Progenitor cell of endocrine pancreas (in vitro differentiated cells): ENCODE measurements around the gene SLC1A6. TPM values are rescaled to one million over a fixed set of nuclear protein-coding genes. Genes with fewer than 3 reads are reported as not detected.

Source experiments
- DNase-seq: peaks from one replicate; pipeline ENCODE4 v3.0.0; 2021; ENCODE audit warnings: low spot score; ENCODE audit not compliant: unreplicated experiment
- H3K27ac Mint-ChIP-seq: 2 replicates; pipeline ENCODE4 v1.8.0; 2021; ENCODE audit warnings: mild to moderate bottlenecking, moderate library complexity, mixed read lengths
- H3K27me3 Mint-ChIP-seq: 2 replicates; pipeline ENCODE4 v1.8.0; 2021; ENCODE audit warnings: mixed read lengths
- H3K36me3 Mint-ChIP-seq: 2 replicates; pipeline ENCODE4 v1.8.0; 2022; ENCODE audit warnings: mixed read lengths; ENCODE audit not compliant: insufficient read depth
- H3K4me1 Mint-ChIP-seq: 2 replicates; pipeline ENCODE4 v1.8.0; 2021; ENCODE audit warnings: low read depth, mixed read lengths
- H3K4me3 Mint-ChIP-seq: 2 replicates; pipeline ENCODE4 v1.8.0; 2021; ENCODE audit warnings: low read depth, mild to moderate bottlenecking, moderate library complexity, mixed read lengths
- H3K9me3 Mint-ChIP-seq: 2 replicates; pipeline ENCODE4 v1.8.0; 2021; ENCODE audit warnings: low read depth, mixed read lengths
- CTCF ChIP-seq: fragments of 200-600 bp; sonication (generic); IDR thresholded peaks from one replicate; pipeline ENCODE4 v1.5.0; 2021; ENCODE audit warnings: antibody characterized with exemption, mild to moderate bottlenecking; ENCODE audit not compliant: unreplicated experiment
- total RNA-seq: library from RNA; stranded (reverse); gene quantifications from 2 replicates; pipeline ENCODE4 v1.2.1, GENCODE V29; 2021

Gene SLC1A6
- total RNA-seq, 1 donor from 2014 or later = 0.62 TPM

- no peak for TF ChIP-seq CTCF
- no peaks in the 10 kb centered on the region for H3K4me1 Mint-ChIP-seq
- no peak for DNase-seq
- H3K36me3 Mint-ChIP-seq = peaks cover 3% of the 10 kb centered on the region
- no peak overlapping the region for H3K27ac Mint-ChIP-seq
- no peaks in the 10 kb centered on the region for H3K27me3 Mint-ChIP-seq
- no peak overlapping the region for H3K4me3 Mint-ChIP-seq
- peaks cover 37% of the 10 kb centered on the region for H3K9me3 Mint-ChIP-seq
These were observed 13.1 kb upstream of the SLC1A6 start for GRCh38 chr19:14992780-14993179.

GRCh38 chr19:14985133-14985532, 5.5 kb upstream of the SLC1A6 start:
- peaks cover 2% of the 10 kb centered on the region for H3K36me3 Mint-ChIP-seq
- no peak overlapping the region for H3K4me3 Mint-ChIP-seq
- TF ChIP-seq CTCF = no peak
- DNase-seq = no peak
- peaks cover 18% of the 10 kb centered on the region for H3K9me3 Mint-ChIP-seq
- peaks cover 22% of the 10 kb centered on the region for H3K27me3 Mint-ChIP-seq
- H3K4me1 Mint-ChIP-seq = no peaks in the 10 kb centered on the region
- H3K27ac Mint-ChIP-seq = no peak overlapping the region

DNA sequence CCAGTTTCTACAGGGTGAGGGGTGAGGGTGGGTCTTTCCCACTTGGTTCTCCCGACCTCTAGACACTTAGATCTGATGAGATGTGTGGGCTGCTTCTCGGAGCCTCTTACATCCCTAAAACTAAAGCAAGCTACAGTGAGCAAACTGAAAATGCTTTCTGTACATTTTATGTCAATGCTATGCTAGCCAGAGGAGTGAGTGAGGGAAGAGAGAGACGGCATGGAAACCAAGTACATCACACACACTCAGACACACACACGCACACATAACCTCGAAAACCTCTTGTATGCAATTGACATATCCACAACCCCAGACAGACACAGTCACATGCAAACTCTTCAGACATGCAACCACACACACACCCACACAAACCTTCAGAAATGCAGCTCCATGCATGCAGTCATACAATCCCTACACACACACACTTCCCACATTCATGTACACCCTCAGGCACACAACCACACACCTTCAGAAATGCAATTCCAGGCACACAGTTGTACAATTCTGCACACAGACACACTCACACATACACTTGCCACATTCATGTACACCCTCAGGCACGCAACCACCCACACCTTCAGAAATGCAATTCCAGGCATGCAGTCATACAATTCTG, 1.4 kb downstream of the SLC1A6 start:
- DNase-seq = no peak
- Mint-ChIP-seq H3K27me3 (peaks cover 48% of the 10 kb centered on the region), H3K9me3 (peaks cover 3% of the 10 kb centered on the region), H3K36me3 (no peaks in the 10 kb centered on the region), H3K4me1 (no peaks in the 10 kb centered on the region), H3K27ac (no peak overlapping the region), H3K4me3 (no peak overlapping the region)
- TF ChIP-seq CTCF = no peak

DNA sequence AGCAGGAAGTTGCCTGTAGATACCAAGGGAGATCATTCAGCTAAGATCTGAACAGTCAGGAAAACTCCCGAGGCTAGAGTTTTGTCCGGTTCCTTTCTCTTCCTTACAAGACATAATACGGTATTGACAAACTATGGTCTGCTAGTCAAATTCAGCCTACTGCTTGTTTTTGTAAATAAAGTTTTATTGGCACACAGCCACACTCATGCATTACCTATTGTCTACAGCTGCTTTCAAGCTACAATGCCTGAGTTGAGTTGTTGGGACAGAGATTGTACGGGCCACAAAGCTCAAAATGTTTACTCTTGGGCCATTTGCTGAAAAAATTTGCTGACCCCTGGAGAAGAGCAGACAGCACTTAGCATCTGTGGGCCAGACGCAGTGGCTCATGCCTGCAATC, 2.5 kb downstream of the SLC1A6 start:
- peaks cover 6% of the 10 kb centered on the region for H3K9me3 Mint-ChIP-seq
- no peak overlapping the region for H3K27ac Mint-ChIP-seq
- peaks cover 2% of the 10 kb centered on the region for H3K36me3 Mint-ChIP-seq
- no peak overlapping the region for H3K4me3 Mint-ChIP-seq
- H3K27me3 Mint-ChIP-seq = peaks cover 42% of the 10 kb centered on the region
- DNase-seq = no peak
- no peak for TF ChIP-seq CTCF
- no peaks in the 10 kb centered on the region for H3K4me1 Mint-ChIP-seq

GRCh38 chr19:14974488-14974887, 5.2 kb downstream of the SLC1A6 start:
- no peak for DNase-seq
- Mint-ChIP-seq H3K4me1 (no peaks in the 10 kb centered on the region), H3K9me3 (peaks cover 17% of the 10 kb centered on the region), H3K4me3 (no peak overlapping the region), H3K27ac (no peak overlapping the region), H3K36me3 (peaks cover 2% of the 10 kb centered on the region), H3K27me3 (peaks cover 23% of the 10 kb centered on the region)
- no peak for TF ChIP-seq CTCF
